SK-N-SH treated with all-trans-retinoic acid at 6 μM for 48 hours (cell line): ENCODE results near the gene ZNF330.

Experiments
- ATAC-seq: fragments of 200-7000 bp; cut with Tn5 transposase; 3 replicates; pipeline ENCODE4 v1.9.1; 2020; ENCODE audit warnings: mild to moderate bottlenecking, moderate library complexity
- ARNTL ChIP-seq: fragments of 450-650 bp; formaldehyde crosslinking; IDR thresholded peaks from 2 replicates; pipeline ENCODE4 v1.5.0; 2020; ENCODE audit warnings: low read depth, mild to moderate bottlenecking, moderate library complexity, borderline replicate concordance
- BACH2 ChIP-seq: fragments of 250-450 bp; sonication (Bioruptor Pico); IDR thresholded peaks from 2 replicates; pipeline ENCODE4 v1.9.0; 2021; ENCODE audit warnings: mild to moderate bottlenecking, borderline replicate concordance
- CSDC2 ChIP-seq: fragments of 250-450 bp; sonication (Bioruptor Pico); IDR thresholded peaks from 2 replicates; pipeline ENCODE4 v1.5.0; 2020; ENCODE audit warnings: mild to moderate bottlenecking, moderate library complexity
- CSRNP3 ChIP-seq: fragments of 250-450 bp; sonication (Bioruptor Pico); IDR thresholded peaks from 2 replicates; pipeline ENCODE4 v1.5.1; 2021; ENCODE audit warnings: mild to moderate bottlenecking, moderate library complexity
- ESRRG ChIP-seq: fragments of 250-450 bp; sonication (Bioruptor Pico); IDR thresholded peaks from 2 replicates; pipeline ENCODE4 v1.6.1; 2021; ENCODE audit warnings: mild to moderate bottlenecking
- GLIS3 ChIP-seq: fragments of 250-450 bp; sonication (Bioruptor Pico); IDR thresholded peaks from 2 replicates; pipeline ENCODE4 v1.5.0; 2020; ENCODE audit warnings: mild to moderate bottlenecking, moderate library complexity
- ISL1 ChIP-seq: fragments of 250-450 bp; sonication (Bioruptor Pico); IDR thresholded peaks from 2 replicates; pipeline ENCODE4 v2.1.2; 2022; ENCODE audit warnings: mild to moderate bottlenecking, moderate library complexity
- PPARA ChIP-seq: fragments of 250-450 bp; sonication (Bioruptor Pico); IDR thresholded peaks from 2 replicates; pipeline ENCODE4 v1.5.0; 2020; ENCODE audit warnings: mild to moderate bottlenecking, borderline replicate concordance
- RARB ChIP-seq: fragments of 250-450 bp; sonication (Bioruptor Pico); IDR thresholded peaks from 2 replicates; pipeline ENCODE4 v1.8.0; 2021; ENCODE audit warnings: mild to moderate bottlenecking, moderate library complexity
- SNAI2 ChIP-seq: fragments of 250-450 bp; sonication (Bioruptor Pico); IDR thresholded peaks from 2 replicates; pipeline ENCODE4 v1.5.0; 2020; ENCODE audit warnings: mild to moderate bottlenecking, moderate library complexity
- TOX ChIP-seq: fragments of 250-450 bp; sonication (Bioruptor Pico); IDR thresholded peaks from 2 replicates; pipeline ENCODE4 v1.8.0; 2021; ENCODE audit warnings: mild to moderate bottlenecking, moderate library complexity, borderline replicate concordance
- ZC3H10 ChIP-seq: fragments of 250-450 bp; sonication (Bioruptor Pico); IDR thresholded peaks from 2 replicates; pipeline ENCODE4 v1.5.1; 2021; ENCODE audit warnings: mild to moderate bottlenecking, moderate library complexity
- ZFP3 ChIP-seq: fragments of 250-450 bp; sonication (Bioruptor Pico); IDR thresholded peaks from 2 replicates; pipeline ENCODE4 v1.5.0; 2020; ENCODE audit warnings: mild to moderate bottlenecking, moderate library complexity
- ZFP30 ChIP-seq: fragments of 450-650 bp; formaldehyde crosslinking; IDR thresholded peaks from 2 replicates; pipeline ENCODE4 v1.5.0; 2022; ENCODE audit warnings: mild to moderate bottlenecking, moderate library complexity
- ZNF565 ChIP-seq: fragments of 450-650 bp; formaldehyde crosslinking; conservative IDR thresholded peaks from 2 replicates; pipeline ENCODE4 v1.5.0; 2020; ENCODE audit warnings: low read depth, mild to moderate bottlenecking, moderate library complexity
- ZNF70 ChIP-seq: fragments of 450-650 bp; formaldehyde crosslinking; IDR thresholded peaks from 2 replicates; pipeline ENCODE4 v1.5.0; 2020; ENCODE audit warnings: mild to moderate bottlenecking, moderate library complexity
- ZNF8 ChIP-seq: fragments of 450-650 bp; formaldehyde crosslinking; IDR thresholded peaks from 2 replicates; pipeline ENCODE4 v1.5.0; 2020; ENCODE audit warnings: mild to moderate bottlenecking, moderate library complexity
- TF ChIP-seq, protein P1 (sequence below): fragments of 250-450 bp; sonication (Bioruptor Pico); IDR thresholded peaks from 2 replicates; pipeline ENCODE4 v1.8.0; 2020; ENCODE audit warnings: mild to moderate bottlenecking, moderate library complexity, borderline replicate concordance
- TF ChIP-seq, protein P2 (sequence below): fragments of 250-450 bp; sonication (Bioruptor Pico); IDR thresholded peaks from 2 replicates; pipeline ENCODE4 v1.8.0; 2021; ENCODE audit warnings: low read depth, mild to moderate bottlenecking, moderate library complexity, borderline replicate concordance
- TF ChIP-seq, protein P3 (sequence below): fragments of 250-450 bp; sonication (Bioruptor Pico); IDR thresholded peaks from 2 replicates; pipeline ENCODE4 v1.5.1; 2020; ENCODE audit warnings: low read depth, mild to moderate bottlenecking, moderate library complexity

Gene ZNF330

GRCh38 chr4:141254326-141254725, 33.6 kb downstream of the ZNF330 start (continued):
- no peak for TF ChIP-seq ARNTL (CRISPR knock-in tag)
- TF ChIP-seq, all 23 proteins: peak for 0

GRCh38 chr4:141255016-141255415, 34.3 kb downstream of the ZNF330 start:
- TF ChIP-seq ARNTL (CRISPR knock-in tag) (no peak), ZNF8 (CRISPR knock-in tag) (no peak), ZFP3 (CRISPR knock-in tag) (no peak), ZFP30 (CRISPR knock-in tag) (no peak), TOX (CRISPR knock-in tag) (no peak), GLIS3 (CRISPR knock-in tag) (no peak), ZC3H10 (CRISPR knock-in tag) (no peak), RARB (CRISPR knock-in tag) (no peak)
- TF ChIP-seq, protein P1, sequence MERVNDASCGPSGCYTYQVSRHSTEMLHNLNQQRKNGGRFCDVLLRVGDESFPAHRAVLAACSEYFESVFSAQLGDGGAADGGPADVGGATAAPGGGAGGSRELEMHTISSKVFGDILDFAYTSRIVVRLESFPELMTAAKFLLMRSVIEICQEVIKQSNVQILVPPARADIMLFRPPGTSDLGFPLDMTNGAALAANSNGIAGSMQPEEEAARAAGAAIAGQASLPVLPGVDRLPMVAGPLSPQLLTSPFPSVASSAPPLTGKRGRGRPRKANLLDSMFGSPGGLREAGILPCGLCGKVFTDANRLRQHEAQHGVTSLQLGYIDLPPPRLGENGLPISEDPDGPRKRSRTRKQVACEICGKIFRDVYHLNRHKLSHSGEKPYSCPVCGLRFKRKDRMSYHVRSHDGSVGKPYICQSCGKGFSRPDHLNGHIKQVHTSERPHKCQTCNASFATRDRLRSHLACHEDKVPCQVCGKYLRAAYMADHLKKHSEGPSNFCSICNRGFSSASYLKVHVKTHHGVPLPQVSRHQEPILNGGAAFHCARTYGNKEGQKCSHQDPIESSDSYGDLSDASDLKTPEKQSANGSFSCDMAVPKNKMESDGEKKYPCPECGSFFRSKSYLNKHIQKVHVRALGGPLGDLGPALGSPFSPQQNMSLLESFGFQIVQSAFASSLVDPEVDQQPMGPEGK (CRISPR knock-in tag) = no peak
- ATAC-seq = no peak

DNA sequence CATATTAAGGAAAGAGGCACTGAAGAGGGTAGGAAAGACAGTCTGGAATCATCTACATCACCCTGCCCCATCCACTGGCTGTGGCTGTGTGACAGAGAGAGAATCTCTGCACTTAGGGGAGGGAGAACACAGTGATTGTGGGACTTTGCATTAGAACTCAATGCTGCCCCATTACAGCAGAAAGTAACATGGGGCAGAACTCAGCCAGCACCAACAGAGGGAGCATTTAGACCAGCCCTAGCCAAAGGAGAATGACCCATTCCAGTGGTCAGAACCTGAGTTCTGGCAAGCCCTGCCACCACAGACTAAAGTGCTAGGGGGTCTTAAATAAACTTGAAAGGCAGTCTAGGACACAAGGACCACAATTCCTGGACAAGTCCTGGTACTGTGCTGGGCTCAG, 37.9 kb downstream of the ZNF330 start:
- no peak for ATAC-seq
- no peak for TF ChIP-seq BACH2 (CRISPR knock-in tag)
- TF ChIP-seq CSDC2 (CRISPR knock-in tag) = no peak
- TF ChIP-seq PPARA (CRISPR knock-in tag) = no peak
- no peak for TF ChIP-seq ZFP3 (CRISPR knock-in tag)
- no peak for TF ChIP-seq GLIS3 (CRISPR knock-in tag)
- no peak for TF ChIP-seq ZNF565 (CRISPR knock-in tag)
- TF ChIP-seq, protein P2, sequence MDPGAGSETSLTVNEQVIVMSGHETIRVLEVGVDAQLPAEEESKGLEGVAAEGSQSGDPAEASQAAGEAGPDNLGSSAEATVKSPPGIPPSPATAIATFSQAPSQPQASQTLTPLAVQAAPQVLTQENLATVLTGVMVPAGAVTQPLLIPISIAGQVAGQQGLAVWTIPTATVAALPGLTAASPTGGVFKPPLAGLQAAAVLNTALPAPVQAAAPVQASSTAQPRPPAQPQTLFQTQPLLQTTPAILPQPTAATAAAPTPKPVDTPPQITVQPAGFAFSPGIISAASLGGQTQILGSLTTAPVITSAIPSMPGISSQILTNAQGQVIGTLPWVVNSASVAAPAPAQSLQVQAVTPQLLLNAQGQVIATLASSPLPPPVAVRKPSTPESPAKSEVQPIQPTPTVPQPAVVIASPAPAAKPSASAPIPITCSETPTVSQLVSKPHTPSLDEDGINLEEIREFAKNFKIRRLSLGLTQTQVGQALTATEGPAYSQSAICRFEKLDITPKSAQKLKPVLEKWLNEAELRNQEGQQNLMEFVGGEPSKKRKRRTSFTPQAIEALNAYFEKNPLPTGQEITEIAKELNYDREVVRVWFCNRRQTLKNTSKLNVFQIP = no peak
- TF ChIP-seq TOX (CRISPR knock-in tag) = no peak
- no peak for TF ChIP-seq ESRRG
- no peak for TF ChIP-seq ZC3H10 (CRISPR knock-in tag)
- TF ChIP-seq, protein P1 (CRISPR knock-in tag) = no peak
- TF ChIP-seq ZFP30 (CRISPR knock-in tag) = no peak
- TF ChIP-seq ZNF8 (CRISPR knock-in tag) = no peak
- no peak for TF ChIP-seq ISL1 (CRISPR knock-in tag)
- TF ChIP-seq SNAI2 (CRISPR knock-in tag) = no peak
- no peak for TF ChIP-seq ZNF70 (CRISPR knock-in tag)
- no peak for TF ChIP-seq CSRNP3 (CRISPR knock-in tag)
- TF ChIP-seq, protein P3, sequence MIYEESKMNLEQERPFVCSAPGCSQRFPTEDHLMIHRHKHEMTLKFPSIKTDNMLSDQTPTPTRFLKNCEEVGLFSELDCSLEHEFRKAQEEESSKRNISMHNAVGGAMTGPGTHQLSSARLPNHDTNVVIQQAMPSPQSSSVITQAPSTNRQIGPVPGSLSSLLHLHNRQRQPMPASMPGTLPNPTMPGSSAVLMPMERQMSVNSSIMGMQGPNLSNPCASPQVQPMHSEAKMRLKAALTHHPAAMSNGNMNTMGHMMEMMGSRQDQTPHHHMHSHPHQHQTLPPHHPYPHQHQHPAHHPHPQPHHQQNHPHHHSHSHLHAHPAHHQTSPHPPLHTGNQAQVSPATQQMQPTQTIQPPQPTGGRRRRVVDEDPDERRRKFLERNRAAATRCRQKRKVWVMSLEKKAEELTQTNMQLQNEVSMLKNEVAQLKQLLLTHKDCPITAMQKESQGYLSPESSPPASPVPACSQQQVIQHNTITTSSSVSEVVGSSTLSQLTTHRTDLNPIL (CRISPR knock-in tag) = no peak

GRCh38 chr4:141275834-141276233, 55.1 kb downstream of the ZNF330 start:
- TF ChIP-seq CSRNP3 (CRISPR knock-in tag) = no peak
- TF ChIP-seq RARB (CRISPR knock-in tag) = no peak
- no peak for TF ChIP-seq CSDC2 (CRISPR knock-in tag)
- TF ChIP-seq ZFP3 (CRISPR knock-in tag) = no peak
- TF ChIP-seq ISL1 (CRISPR knock-in tag) = no peak
- TF ChIP-seq ZC3H10 (CRISPR knock-in tag) = no peak
- ATAC-seq = peak; percentile 73
